GM15510 (cell line): ENCODE results near the gene SYNE1.

Experiments
- POLR2A ChIP-seq: IDR thresholded peaks from 3 replicates; pipeline ENCODE4 v1.6.1; 2011; ENCODE audit warnings: borderline replicate concordance; ENCODE audit not compliant: insufficient read length; ENCODE audit errors: extremely low read depth

SYNE1 gene, protein sequence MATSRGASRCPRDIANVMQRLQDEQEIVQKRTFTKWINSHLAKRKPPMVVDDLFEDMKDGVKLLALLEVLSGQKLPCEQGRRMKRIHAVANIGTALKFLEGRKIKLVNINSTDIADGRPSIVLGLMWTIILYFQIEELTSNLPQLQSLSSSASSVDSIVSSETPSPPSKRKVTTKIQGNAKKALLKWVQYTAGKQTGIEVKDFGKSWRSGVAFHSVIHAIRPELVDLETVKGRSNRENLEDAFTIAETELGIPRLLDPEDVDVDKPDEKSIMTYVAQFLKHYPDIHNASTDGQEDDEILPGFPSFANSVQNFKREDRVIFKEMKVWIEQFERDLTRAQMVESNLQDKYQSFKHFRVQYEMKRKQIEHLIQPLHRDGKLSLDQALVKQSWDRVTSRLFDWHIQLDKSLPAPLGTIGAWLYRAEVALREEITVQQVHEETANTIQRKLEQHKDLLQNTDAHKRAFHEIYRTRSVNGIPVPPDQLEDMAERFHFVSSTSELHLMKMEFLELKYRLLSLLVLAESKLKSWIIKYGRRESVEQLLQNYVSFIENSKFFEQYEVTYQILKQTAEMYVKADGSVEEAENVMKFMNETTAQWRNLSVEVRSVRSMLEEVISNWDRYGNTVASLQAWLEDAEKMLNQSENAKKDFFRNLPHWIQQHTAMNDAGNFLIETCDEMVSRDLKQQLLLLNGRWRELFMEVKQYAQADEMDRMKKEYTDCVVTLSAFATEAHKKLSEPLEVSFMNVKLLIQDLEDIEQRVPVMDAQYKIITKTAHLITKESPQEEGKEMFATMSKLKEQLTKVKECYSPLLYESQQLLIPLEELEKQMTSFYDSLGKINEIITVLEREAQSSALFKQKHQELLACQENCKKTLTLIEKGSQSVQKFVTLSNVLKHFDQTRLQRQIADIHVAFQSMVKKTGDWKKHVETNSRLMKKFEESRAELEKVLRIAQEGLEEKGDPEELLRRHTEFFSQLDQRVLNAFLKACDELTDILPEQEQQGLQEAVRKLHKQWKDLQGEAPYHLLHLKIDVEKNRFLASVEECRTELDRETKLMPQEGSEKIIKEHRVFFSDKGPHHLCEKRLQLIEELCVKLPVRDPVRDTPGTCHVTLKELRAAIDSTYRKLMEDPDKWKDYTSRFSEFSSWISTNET (N-terminal part only)

DNA sequence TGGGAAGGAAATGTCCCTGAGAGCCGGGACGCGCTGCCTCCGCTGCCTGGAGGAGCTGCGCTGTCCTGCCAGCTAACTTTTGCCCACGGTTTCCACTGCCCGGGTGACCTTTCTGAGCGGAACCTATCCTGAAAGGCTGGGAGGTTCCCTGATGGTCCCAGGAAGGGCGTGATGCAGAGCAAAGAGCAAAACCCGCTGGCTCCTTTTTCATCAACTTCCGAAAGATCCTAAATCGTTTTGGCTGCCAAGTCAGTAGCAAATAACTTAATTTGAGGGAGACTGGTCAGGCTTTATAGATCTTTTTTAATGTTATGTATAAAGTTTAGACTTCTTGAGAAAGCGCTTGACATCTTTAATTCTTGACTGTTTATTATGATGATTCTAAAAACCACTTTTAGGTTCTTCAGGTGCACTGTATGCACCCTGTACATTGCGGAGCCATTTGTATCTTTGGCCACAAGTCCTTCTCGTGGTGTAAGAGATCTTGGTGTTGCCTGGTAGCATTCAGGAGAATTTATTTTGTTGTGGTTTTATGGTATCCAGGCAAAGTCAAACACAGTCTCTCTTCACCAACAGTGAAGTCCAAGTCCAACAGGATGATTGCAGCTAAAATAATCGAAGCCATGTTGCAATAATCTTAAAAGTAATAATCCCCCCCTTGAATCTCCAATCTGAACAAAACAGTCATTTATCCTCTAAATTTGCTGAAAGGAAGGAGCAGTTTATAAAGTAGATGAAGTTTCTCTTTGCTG lies at the start of gene SYNE1:
Gene SYNE1 (minus strand): TSS at position 67 of the 752 bp plus-strand sequence. CDS start 9,031 bp downstream, outside the sequence.
- TF ChIP-seq POLR2A, result no peak

DNA sequence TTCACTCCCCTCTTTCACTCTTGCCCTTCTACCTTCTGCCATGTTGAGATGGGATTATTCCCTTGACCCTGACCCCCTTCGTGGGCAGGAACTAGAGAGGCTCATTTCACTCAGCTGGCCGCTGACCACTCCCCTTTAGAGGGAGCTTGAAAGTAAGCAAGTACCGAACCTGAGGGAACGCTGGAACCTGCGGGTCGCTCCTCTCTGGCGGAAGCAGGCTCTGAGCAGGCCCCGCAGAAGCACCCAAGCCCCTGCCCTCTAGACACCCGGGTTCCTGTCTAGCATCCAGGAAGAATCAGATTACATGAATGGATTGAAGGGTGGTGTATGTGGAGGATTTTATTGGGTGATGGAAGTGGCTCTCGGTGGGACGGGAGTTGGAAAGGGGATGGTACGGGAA lies 48.7 kb upstream of the SYNE1 start:
- TF ChIP-seq POLR2A, result no peak

DNA sequence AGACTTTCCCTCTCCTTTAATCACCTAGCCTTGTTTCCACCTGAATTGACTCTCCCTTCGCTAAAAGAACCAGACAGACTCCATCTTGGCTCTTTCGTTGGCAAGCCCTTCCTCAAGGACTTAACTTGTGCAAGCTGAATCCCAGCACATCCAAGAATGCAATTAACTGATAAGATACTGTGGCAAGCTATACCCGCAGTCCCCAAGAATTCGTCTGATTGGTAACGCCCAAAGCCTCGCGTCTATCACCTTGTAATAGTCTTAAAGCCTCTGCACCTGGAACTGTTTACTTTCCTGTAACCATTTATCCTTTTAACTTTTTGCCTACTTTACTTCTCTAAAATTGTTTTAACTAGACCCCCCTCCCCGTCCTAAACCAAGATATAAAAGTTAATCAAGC lies 45.0 kb upstream of the SYNE1 start:
- TF ChIP-seq POLR2A, result no peak

DNA sequence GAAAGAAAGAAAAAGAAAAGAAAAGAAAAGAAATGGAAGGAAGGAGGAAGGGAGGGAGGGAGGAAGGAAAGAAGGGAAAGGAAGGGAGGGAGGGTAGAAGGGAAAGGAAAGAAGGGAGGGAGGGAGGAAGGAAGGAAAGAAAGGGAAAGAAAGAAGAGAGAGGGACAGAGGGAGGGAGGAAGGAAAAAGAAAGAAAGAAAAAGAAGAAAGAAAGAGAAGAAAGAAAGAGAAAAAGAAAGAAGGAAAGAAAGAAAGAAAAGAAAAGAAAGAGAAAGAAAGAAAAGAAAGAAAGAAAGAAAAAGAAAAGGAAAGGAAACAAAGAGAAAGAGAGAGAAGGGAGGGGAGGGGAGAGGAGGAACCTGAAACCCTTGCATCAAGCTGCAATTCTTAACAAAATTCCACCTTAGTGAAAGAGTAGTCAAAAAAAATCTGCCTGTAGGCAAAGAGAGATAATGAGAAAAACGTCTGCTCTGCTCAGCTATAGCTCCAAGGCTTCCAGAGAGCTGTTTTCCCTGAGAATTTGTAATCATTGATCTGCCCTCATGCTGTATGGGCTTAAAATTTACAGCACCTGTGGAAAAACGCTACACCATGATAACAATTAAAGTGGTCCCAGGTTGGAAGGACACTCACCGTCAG lies 43.8 kb upstream of the SYNE1 start:
- no peak for TF ChIP-seq POLR2A

DNA sequence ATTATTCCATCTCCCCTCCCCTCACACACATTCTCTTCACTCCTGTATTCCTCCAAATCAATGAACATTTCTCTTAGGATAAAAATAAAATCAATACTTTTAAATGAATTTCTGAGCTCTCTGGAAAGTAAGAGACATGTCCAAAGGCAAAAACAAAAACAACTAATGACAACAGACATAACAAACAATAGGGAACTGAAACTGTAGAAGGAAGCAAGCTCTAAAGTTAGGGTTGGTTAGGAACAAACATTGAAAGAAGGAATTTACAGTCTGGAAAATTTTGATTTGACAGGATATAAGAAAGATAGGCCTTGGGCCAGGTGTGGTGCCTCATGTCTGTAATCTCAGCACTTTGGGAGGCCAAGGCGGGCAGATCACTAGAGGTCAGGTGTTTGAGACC lies 43.0 kb upstream of the SYNE1 start:
- no peak for TF ChIP-seq POLR2A

DNA sequence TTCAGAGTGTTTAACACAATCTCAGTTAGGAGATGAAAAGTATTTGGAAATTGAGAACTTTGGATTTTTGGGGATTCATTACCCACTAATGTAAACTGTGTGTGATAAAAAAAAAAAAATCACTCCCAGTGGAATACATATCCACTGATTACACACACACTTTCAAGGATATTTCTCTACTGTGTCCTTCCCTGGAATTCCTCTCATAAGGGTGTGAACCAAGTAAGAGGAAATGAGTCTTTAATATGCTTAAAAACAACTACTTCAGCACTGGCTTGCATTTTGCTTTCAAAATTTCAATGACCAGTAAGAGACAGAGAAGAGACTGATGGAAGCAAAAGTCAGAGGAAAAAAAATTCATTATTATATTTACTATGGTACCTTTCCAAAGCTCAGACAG lies 36.1 kb upstream of the SYNE1 start:
- TF ChIP-seq POLR2A, result no peak

DNA sequence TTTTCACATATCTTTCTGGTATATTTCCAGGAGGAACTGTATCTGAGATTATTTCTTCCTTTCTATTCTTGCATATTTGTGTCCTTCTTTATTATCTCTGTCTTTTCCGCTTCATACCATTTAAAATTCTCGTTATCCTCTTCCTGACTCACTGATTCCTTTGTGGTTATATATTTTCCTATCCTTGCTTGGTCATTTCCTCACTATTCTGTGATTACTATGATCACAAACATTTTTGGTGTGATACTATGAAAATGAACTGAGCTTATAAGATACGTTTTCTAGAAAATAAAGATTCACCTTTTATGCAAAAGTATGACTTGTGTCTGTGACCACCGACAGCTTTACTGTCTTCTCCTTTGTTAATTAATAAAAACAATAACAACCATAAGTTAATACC lies 34.0 kb upstream of the SYNE1 start:
- TF ChIP-seq POLR2A, result no peak

DNA sequence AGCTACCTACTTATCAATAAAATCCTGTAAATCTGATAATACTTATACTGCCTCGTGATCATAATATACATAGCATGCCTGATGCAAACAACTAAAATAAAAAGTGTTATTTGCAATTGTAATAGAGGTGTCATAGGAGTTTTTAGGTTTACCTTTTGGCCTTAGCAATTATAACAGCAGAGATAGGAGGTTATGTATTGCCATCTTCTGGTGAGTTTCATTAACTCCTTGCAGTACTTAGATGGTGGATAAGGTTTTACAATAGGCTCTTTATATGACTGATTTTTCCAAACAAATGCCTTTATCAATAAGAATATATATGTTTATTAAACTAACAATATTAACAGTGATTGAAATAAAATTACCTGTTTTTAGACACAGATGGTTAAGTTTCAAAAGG lies 32.7 kb upstream of the SYNE1 start:
- TF ChIP-seq POLR2A, result no peak

DNA sequence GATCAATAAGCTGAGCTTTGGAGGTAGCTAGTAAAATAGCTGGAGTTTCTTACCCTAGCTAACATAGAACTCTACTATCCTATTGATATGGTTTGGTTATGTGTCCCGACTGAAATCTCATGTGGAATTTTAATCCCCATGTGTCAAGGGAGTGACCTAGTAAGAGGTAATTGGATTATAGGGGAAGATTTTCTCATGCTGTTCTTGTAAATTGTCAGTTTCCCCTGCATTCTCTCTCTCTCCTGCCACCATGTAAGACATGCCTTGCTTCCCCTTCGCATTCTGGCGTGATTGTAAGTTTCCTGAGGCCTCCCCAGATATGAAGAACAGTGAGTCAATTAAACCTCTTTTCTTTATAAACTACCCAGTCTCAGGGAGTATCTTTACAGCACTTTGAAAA lies 24.6 kb upstream of the SYNE1 start:
- TF ChIP-seq POLR2A, result no peak

DNA sequence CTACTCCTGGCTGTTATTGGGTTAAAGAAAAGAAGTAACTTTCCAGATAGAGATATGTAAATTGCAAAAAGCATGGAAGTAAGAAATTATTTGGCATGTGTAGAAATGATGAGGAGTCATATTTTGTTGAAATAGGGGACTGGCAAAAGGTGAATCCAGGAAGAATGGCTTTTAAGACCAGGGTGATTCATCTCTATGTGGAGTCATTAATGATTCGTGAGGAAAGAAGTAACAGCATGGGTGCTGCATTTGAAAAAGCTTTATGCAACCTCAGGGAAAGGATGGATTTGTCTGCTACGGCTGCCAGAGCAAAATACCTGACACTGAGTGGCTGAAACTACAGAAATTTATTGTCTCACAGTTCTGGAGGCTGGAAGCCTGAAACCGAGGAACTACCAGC lies 14.8 kb upstream of the SYNE1 start:
- no peak for TF ChIP-seq POLR2A

DNA sequence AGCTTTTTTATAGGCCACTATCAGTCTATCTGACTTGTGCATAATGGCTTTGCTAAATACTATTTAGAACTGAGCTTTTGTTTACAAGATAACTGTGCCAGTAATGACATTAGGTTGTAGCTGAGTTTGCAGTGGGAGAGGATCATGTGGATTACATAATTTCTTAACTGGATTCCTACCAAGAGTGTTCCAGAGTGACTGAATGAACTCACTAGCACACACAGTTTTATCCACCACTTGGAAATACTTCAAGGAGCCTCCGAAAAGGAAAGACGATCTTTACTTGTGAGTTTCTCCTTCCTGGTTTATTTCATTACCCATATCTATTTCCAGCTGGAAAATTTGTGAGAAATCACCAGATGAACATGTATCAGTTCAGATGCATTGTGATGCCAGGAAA lies 10.9 kb upstream of the SYNE1 start:
- no peak for TF ChIP-seq POLR2A

DNA sequence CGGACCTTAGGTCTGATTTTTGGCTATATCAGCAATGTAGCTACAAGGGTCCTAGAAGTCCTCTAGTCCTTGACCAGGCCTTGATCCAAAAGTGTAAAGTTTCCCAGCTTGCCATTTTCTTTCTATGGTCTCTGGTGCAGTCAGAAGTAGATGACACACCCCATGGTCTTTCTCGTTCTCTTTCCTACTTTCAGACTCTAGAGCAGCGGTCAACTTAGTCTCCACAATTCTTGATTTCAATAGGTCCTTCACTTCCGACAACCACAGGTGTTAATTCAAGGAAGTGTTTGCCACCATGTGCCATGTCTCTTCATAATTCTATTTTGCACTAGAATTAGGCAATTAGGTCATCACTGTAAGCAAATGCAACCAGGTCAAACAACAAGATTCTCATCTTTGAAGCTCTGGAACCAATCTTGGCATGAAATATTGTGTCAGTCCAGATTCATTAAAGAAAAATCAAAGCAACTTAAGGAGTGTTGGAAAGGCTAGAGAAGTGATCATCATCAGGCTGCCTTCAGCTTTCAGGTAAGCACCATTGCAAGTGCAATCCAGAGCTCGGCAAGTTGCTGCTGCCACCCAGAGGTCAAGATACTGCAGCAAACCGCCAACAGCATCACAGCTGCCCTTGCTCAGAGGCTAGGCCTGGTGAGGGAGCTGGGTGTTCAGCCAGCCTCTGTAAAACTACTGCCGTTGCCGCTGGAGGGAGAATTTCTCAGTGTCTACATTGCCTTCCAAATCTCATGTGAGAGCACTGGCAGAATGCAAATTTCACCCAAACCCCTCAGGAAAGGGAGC lies 5.6 kb upstream of the SYNE1 start:
- no peak for TF ChIP-seq POLR2A

DNA sequence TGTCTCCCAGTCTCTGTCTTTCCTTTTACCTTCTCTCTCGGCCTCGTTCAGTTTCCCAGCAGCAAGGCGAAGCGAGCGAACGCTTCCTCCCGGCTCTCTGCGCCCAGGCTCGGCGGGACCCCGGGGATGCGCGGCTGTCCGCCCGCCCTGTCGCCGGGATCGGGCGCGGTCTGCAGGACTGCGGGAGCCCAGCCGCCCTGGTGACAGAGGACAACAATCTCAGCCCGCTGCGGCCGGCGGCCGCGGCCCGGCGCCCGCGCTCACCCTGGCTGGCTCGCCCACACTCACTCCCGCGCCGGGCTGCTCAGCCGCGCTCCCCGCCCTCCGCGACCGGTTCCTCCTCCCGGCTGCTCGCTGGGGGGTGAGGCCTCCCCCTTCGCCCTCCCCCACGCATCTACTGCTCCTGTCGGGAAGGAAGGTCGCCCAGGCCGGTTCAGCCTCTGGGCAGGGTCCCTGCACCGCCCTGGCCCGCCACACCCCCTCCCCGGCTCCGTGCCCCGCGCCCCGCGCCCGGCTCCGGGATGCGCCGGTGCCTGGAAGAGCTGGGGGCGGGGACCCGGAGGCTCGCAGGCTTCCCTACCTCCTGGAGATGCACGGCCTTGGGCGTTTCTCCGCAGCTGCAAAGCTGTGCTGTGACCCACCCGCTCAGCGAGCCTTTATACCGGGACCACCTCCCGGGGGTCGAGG lies 410 bp downstream of the SYNE1 start:
- no peak for TF ChIP-seq POLR2A

DNA sequence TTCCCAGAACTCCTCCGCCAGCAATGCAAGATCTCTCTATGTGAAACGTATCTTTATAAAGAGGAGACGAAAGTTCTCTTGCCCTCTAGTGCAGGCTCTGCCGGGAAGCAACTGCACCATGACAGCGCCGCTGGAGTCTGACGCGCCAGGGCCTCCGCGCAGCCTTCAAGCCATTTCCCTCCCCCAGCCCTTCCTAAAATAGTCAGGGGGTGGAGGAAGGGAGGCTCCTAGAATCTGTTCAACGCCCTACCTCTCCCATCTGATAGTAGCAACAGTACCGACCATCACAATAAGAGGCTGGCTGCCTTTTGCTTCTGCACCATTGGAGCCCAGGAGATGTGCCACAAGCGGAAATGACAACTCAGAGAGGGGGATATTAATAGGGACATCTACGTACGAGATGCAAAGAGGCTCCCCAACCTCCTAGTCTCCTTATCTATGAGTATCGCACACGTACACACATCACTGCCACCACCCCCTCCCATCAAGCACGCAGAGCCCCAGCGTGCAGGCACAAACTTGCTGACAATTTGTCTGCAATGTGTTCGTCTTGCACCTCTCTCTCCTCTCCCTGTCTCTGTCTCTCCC lies 1.0 kb downstream of the SYNE1 start:
- no peak for TF ChIP-seq POLR2A
